HEK293 (cell line): ENCODE measurements around the gene RNF151.

Source experiments
- BCL11A ChIP-seq: fragments of 450-650 bp; formaldehyde crosslinking; IDR thresholded peaks from 2 replicates; pipeline ENCODE4 v1.5.1; 2016; ENCODE audit warnings: low read depth, missing biosample characterization, missing genetic modification characterization
- BCL11B ChIP-seq: fragments of 450-650 bp; formaldehyde crosslinking; IDR thresholded peaks from 2 replicates; pipeline ENCODE4 v1.5.1; 2016; ENCODE audit warnings: low read depth, missing biosample characterization, missing genetic modification characterization
- GLI4 ChIP-seq: fragments of 450-650 bp; formaldehyde crosslinking; IDR thresholded peaks from 2 replicates; pipeline ENCODE4 v1.5.1; 2016; ENCODE audit warnings: missing biosample characterization, missing genetic modification characterization
- REPIN1 ChIP-seq: fragments of 450-650 bp; formaldehyde crosslinking; IDR thresholded peaks from 2 replicates; pipeline ENCODE4 v1.5.1; 2017; ENCODE audit warnings: missing biosample characterization, missing genetic modification characterization, low read depth
- SP3 ChIP-seq: fragments of 450-650 bp; formaldehyde crosslinking; IDR thresholded peaks from 2 replicates; pipeline ENCODE4 v1.5.1; 2016; ENCODE audit warnings: missing biosample characterization, missing genetic modification characterization
- ZBTB21 ChIP-seq: fragments of 450-650 bp; formaldehyde crosslinking; IDR thresholded peaks from 2 replicates; pipeline ENCODE4 v1.5.1; 2017; ENCODE audit warnings: missing biosample characterization, missing genetic modification characterization
- ZFP41 ChIP-seq: fragments of 450-650 bp; formaldehyde crosslinking; IDR thresholded peaks from 2 replicates; pipeline ENCODE4 v1.5.1; 2016; ENCODE audit warnings: missing biosample characterization, missing genetic modification characterization, borderline replicate concordance
- ZIC2 ChIP-seq: fragments of 450-650 bp; formaldehyde crosslinking; IDR thresholded peaks from 2 replicates; pipeline ENCODE4 v1.5.1; 2016; ENCODE audit warnings: missing biosample characterization, missing genetic modification characterization
- ZNF132 ChIP-seq: fragments of 450-650 bp; formaldehyde crosslinking; IDR thresholded peaks from 2 replicates; pipeline ENCODE4 v1.5.1; 2017; ENCODE audit warnings: missing biosample characterization, missing genetic modification characterization, borderline replicate concordance
- ZNF169 ChIP-seq: fragments of 450-650 bp; formaldehyde crosslinking; IDR thresholded peaks from 2 replicates; pipeline ENCODE4 v1.5.1; 2016; ENCODE audit warnings: missing biosample characterization, missing genetic modification characterization
- ZNF202 ChIP-seq: fragments of 450-650 bp; formaldehyde crosslinking; IDR thresholded peaks from 2 replicates; pipeline ENCODE4 v1.5.1; 2016; ENCODE audit warnings: missing biosample characterization, missing genetic modification characterization, borderline replicate concordance
- ZNF23 ChIP-seq: fragments of 450-650 bp; formaldehyde crosslinking; IDR thresholded peaks from 2 replicates; pipeline ENCODE4 v1.5.1; 2016; ENCODE audit warnings: missing biosample characterization, missing genetic modification characterization, borderline replicate concordance
- ZNF248 ChIP-seq: fragments of 450-650 bp; formaldehyde crosslinking; IDR thresholded peaks from 2 replicates; pipeline ENCODE4 v1.5.1; 2017; ENCODE audit warnings: missing biosample characterization, missing genetic modification characterization
- ZNF302 ChIP-seq: fragments of 450-650 bp; formaldehyde crosslinking; IDR thresholded peaks from 2 replicates; pipeline ENCODE4 v1.5.1; 2016; ENCODE audit warnings: missing biosample characterization, missing genetic modification characterization, low read depth
- ZNF335 ChIP-seq: fragments of 450-650 bp; formaldehyde crosslinking; conservative IDR thresholded peaks from 2 replicates; pipeline ENCODE4 v1.5.1; 2016; ENCODE audit warnings: missing biosample characterization, missing genetic modification characterization
- ZNF404 ChIP-seq: fragments of 450-650 bp; formaldehyde crosslinking; IDR thresholded peaks from 2 replicates; pipeline ENCODE4 v1.5.1; 2017; ENCODE audit warnings: missing biosample characterization, missing genetic modification characterization
- ZNF48 ChIP-seq: fragments of 450-650 bp; formaldehyde crosslinking; IDR thresholded peaks from 2 replicates; pipeline ENCODE4 v1.5.1; 2016; ENCODE audit warnings: missing biosample characterization, missing genetic modification characterization
- ZNF596 ChIP-seq: fragments of 450-650 bp; IDR thresholded peaks from 2 replicates; pipeline ENCODE4 v1.5.0; 2018; ENCODE audit warnings: missing biosample characterization, mild to moderate bottlenecking, missing genetic modification characterization, moderate library complexity
- ZNF621 ChIP-seq: fragments of 450-650 bp; formaldehyde crosslinking; IDR thresholded peaks from 2 replicates; pipeline ENCODE4 v1.5.1; 2017; ENCODE audit warnings: missing biosample characterization, missing genetic modification characterization
- ZNF629 ChIP-seq: fragments of 450-650 bp; formaldehyde crosslinking; IDR thresholded peaks from 2 replicates; pipeline ENCODE4 v1.5.1; 2017; ENCODE audit warnings: missing biosample characterization, missing genetic modification characterization
- ZNF654 ChIP-seq: fragments of 450-650 bp; formaldehyde crosslinking; IDR thresholded peaks from 2 replicates; pipeline ENCODE4 v1.5.1; 2016; ENCODE audit warnings: low read depth, missing biosample characterization, missing genetic modification characterization
- ZNF670 ChIP-seq: fragments of 450-650 bp; formaldehyde crosslinking; IDR thresholded peaks from 2 replicates; pipeline ENCODE4 v1.5.1; 2016; ENCODE audit warnings: missing biosample characterization, missing genetic modification characterization, low read depth
- ZNF777 ChIP-seq: fragments of 450-650 bp; formaldehyde crosslinking; IDR thresholded peaks from 2 replicates; pipeline ENCODE4 v1.5.1; 2017; ENCODE audit warnings: missing biosample characterization, missing genetic modification characterization, borderline replicate concordance
- TF ChIP-seq, protein P1 (sequence below): fragments of 450-650 bp; formaldehyde crosslinking; IDR thresholded peaks from 2 replicates; pipeline ENCODE4 v1.5.1; 2016; ENCODE audit warnings: missing biosample characterization, missing genetic modification characterization
- TF ChIP-seq, protein P2 (sequence below): fragments of 450-650 bp; formaldehyde crosslinking; IDR thresholded peaks from 2 replicates; pipeline ENCODE4 v1.5.1; 2016; ENCODE audit warnings: missing biosample characterization, missing genetic modification characterization
- TF ChIP-seq, protein P3 (sequence below): fragments of 450-650 bp; formaldehyde crosslinking; IDR thresholded peaks from 2 replicates; pipeline ENCODE4 v1.5.1; 2017; ENCODE audit warnings: missing biosample characterization, missing genetic modification characterization
- TF ChIP-seq, protein P4 (sequence below): fragments of 450-650 bp; formaldehyde crosslinking; IDR thresholded peaks from 2 replicates; pipeline ENCODE4 v1.5.1; 2016; ENCODE audit warnings: missing biosample characterization, missing genetic modification characterization
- TF ChIP-seq, protein P5 (sequence below): fragments of 450-650 bp; formaldehyde crosslinking; IDR thresholded peaks from 2 replicates; pipeline ENCODE4 v1.5.1; 2017; ENCODE audit warnings: missing biosample characterization, mild to moderate bottlenecking, missing genetic modification characterization, moderate library complexity
- TF ChIP-seq, protein P6 (sequence below): fragments of 450-650 bp; formaldehyde crosslinking; IDR thresholded peaks from 2 replicates; pipeline ENCODE4 v1.5.1; 2016; ENCODE audit warnings: missing biosample characterization, missing genetic modification characterization

RNF151 gene

DNA sequence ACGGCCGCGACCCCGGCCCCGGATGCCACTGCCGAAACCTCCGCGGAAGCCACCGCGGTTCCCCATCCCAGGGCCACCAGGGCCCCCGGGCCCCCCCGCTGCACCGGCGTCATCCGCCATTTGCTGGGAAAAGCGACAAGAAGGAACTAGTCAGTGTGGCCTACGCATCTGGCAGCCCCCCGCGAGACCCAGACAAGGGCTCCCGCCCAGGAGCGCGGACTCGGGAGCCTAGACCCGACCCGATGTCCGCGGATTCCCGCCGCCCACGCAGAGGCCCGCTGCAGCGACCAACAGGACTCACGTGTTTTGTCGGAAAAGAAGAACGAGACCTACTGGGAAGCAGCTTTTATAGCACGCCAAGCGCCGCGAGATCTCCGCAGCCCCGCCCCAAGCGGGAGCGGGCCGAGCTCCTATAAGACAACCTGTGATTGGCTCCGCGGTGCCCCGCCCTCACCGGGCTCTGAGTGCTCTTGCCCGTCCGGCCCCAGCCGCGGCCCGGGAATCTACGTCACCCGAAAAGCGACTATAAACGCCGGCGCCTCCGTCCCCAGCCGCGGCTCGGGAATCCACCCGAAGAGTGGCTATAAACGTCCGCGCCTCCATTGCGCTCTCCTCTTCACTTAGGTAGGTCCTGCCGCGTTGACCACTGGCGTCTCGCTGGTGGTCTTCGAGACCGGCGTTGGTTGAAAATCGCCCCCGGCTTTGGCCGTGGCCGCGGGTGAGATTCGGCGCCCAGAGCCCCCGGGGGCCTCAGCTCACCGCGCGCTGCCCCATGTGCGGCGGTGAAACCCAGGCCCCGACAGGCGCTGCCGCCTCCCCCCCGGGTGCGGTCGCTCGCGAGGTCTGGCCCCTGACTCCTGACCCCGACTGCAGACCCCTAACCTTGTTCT is 1.9 kb upstream of the RNF151 start, which contains the start of gene RPS2 (continued):
- TF ChIP-seq ZNF132, result no peak
- no peak for TF ChIP-seq BCL11A (tag by site-specific recombination)
- no peak for TF ChIP-seq ZNF654
- no peak for TF ChIP-seq ZNF302 (tag by site-specific recombination)
- TF ChIP-seq ZNF335 (tag by site-specific recombination), result peak; percentile 95
- TF ChIP-seq BCL11B (tag by site-specific recombination), result peak; percentile 90
- TF ChIP-seq ZNF670, result no peak
- 0 out of 2 replicates have a peak, but pooled peaks have one; percentile 27 for TF ChIP-seq ZNF596 (tag by site-specific recombination)
- TF ChIP-seq, protein P1, sequence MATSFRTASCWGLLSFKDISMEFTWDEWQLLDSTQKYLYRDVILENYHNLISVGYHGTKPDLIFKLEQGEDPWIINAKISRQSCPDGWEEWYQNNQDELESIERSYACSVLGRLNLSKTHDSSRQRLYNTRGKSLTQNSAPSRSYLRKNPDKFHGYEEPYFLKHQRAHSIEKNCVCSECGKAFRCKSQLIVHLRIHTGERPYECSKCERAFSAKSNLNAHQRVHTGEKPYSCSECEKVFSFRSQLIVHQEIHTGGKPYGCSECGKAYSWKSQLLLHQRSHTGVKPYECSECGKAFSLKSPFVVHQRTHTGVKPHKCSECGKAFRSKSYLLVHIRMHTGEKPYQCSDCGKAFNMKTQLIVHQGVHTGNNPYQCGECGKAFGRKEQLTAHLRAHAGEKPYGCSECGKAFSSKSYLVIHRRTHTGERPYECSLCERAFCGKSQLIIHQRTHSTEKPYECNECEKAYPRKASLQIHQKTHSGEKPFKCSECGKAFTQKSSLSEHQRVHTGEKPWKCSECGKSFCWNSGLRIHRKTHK (tag by site-specific recombination), result no peak
- no peak for TF ChIP-seq ZNF777 (tag by site-specific recombination)
- TF ChIP-seq, protein P2, sequence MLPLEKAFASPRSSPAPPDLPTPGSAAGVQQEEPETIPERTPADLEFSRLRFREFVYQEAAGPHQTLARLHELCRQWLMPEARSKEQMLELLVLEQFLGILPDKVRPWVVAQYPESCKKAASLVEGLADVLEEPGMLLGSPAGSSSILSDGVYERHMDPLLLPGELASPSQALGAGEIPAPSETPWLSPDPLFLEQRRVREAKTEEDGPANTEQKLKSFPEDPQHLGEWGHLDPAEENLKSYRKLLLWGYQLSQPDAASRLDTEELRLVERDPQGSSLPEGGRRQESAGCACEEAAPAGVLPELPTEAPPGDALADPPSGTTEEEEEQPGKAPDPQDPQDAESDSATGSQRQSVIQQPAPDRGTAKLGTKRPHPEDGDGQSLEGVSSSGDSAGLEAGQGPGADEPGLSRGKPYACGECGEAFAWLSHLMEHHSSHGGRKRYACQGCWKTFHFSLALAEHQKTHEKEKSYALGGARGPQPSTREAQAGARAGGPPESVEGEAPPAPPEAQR, result no peak
- no peak for TF ChIP-seq ZNF621 (tag by site-specific recombination)
- peak; percentile 78 for TF ChIP-seq ZBTB21 (tag by site-specific recombination)
- no peak for TF ChIP-seq ZFP41 (tag by site-specific recombination)
- peak; percentile 64; the same call in 1 of the 2 replicates for TF ChIP-seq GLI4 (tag by site-specific recombination)
- TF ChIP-seq ZNF629 (tag by site-specific recombination), result peak; percentile 85
- TF ChIP-seq, protein P3, sequence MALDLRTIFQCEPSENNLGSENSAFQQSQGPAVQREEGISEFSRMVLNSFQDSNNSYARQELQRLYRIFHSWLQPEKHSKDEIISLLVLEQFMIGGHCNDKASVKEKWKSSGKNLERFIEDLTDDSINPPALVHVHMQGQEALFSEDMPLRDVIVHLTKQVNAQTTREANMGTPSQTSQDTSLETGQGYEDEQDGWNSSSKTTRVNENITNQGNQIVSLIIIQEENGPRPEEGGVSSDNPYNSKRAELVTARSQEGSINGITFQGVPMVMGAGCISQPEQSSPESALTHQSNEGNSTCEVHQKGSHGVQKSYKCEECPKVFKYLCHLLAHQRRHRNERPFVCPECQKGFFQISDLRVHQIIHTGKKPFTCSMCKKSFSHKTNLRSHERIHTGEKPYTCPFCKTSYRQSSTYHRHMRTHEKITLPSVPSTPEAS (tag by site-specific recombination), result 0 out of 2 replicates have a peak, but pooled peaks have one; percentile 41
- TF ChIP-seq ZNF48 (tag by site-specific recombination), result no peak
- no peak; the same call in 1 of the 2 replicates for TF ChIP-seq ZNF404 (tag by site-specific recombination)
- TF ChIP-seq, protein P4, sequence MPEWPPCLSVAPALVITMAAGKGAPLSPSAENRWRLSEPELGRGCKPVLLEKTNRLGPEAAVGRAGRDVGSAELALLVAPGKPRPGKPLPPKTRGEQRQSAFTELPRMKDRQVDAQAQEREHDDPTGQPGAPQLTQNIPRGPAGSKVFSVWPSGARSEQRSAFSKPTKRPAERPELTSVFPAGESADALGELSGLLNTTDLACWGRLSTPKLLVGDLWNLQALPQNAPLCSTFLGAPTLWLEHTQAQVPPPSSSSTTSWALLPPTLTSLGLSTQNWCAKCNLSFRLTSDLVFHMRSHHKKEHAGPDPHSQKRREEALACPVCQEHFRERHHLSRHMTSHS (tag by site-specific recombination), result no peak
- peak; percentile 63; the same call in 1 of the 2 replicates for TF ChIP-seq REPIN1 (tag by site-specific recombination)
- TF ChIP-seq, protein P5, sequence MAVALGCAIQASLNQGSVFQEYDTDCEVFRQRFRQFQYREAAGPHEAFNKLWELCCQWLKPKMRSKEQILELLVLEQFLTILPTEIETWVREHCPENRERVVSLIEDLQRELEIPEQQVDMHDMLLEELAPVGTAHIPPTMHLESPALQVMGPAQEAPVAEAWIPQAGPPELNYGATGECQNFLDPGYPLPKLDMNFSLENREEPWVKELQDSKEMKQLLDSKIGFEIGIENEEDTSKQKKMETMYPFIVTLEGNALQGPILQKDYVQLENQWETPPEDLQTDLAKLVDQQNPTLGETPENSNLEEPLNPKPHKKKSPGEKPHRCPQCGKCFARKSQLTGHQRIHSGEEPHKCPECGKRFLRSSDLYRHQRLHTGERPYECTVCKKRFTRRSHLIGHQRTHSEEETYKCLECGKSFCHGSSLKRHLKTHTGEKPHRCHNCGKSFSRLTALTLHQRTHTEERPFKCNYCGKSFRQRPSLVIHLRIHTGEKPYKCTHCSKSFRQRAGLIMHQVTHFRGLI, result peak; percentile 10; the same call in 1 of the 2 replicates
- peak; percentile 94 for TF ChIP-seq SP3 (tag by site-specific recombination)
- no peak for TF ChIP-seq ZNF23
- TF ChIP-seq ZIC2 (tag by site-specific recombination), result 0 out of 2 replicates have a peak, but pooled peaks have one; percentile 35
- no peak for TF ChIP-seq ZNF202 (tag by site-specific recombination)
- no peak for TF ChIP-seq ZNF248 (tag by site-specific recombination)
- TF ChIP-seq, protein P6, sequence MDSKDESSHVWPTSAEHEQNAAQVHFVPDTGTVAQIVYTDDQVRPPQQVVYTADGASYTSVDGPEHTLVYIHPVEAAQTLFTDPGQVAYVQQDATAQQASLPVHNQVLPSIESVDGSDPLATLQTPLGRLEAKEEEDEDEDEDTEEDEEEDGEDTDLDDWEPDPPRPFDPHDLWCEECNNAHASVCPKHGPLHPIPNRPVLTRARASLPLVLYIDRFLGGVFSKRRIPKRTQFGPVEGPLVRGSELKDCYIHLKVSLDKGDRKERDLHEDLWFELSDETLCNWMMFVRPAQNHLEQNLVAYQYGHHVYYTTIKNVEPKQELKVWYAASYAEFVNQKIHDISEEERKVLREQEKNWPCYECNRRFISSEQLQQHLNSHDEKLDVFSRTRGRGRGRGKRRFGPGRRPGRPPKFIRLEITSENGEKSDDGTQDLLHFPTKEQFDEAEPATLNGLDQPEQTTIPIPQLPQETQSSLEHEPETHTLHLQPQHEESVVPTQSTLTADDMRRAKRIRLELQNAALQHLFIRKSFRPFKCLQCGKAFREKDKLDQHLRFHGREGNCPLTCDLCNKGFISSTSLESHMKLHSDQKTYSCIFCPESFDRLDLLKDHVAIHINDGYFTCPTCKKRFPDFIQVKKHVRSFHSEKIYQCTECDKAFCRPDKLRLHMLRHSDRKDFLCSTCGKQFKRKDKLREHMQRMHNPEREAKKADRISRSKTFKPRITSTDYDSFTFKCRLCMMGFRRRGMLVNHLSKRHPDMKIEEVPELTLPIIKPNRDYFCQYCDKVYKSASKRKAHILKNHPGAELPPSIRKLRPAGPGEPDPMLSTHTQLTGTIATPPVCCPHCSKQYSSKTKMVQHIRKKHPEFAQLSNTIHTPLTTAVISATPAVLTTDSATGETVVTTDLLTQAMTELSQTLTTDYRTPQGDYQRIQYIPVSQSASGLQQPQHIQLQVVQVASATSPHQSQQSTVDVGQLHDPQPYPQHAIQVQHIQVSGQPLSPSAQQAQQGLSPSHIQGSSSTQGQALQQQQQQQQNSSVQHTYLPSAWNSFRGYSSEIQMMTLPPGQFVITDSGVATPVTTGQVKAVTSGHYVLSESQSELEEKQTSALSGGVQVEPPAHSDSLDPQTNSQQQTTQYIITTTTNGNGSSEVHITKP (tag by site-specific recombination), result 0 out of 2 replicates have a peak, but pooled peaks have one; percentile 9
- no peak for TF ChIP-seq ZNF169 (tag by site-specific recombination)
